GM19467 (cell line): ENCODE data around the gene SEMA6A.
"Not testable (repeated sequence)": the region's sequence is repeated elsewhere in the genome, so short reads cannot be mapped to it uniquely, and the experiment has no call there.

Experiments
- ATAC-seq: cut with Tn5 transposase; IDR thresholded peaks from one replicate; pipeline ENCODE4 v1.9.1; 2021; ENCODE audit warnings: mild to moderate bottlenecking, moderate library complexity; ENCODE audit not compliant: unreplicated experiment

SEMA6A gene

DNA sequence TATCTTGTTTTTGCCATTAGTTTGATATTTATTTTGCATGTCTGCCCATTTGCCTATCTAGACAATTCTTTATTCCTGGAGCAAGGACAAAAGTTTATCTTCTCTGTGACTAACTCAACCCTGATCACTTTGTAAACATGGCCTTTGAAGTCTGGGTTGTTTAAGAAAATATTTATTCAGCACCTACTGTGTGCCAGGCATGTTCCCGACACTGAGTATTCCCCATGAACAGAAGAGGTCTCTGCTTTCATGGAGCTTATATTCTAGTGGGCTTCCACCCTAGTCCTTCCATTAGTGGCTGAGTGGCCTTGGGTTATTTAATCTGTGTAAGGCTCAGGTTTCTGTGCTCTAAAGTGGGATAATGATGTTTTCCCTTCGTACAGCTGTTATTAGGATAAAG is 49.7 kb downstream of the SEMA6A start:
- ATAC-seq: no peak

DNA sequence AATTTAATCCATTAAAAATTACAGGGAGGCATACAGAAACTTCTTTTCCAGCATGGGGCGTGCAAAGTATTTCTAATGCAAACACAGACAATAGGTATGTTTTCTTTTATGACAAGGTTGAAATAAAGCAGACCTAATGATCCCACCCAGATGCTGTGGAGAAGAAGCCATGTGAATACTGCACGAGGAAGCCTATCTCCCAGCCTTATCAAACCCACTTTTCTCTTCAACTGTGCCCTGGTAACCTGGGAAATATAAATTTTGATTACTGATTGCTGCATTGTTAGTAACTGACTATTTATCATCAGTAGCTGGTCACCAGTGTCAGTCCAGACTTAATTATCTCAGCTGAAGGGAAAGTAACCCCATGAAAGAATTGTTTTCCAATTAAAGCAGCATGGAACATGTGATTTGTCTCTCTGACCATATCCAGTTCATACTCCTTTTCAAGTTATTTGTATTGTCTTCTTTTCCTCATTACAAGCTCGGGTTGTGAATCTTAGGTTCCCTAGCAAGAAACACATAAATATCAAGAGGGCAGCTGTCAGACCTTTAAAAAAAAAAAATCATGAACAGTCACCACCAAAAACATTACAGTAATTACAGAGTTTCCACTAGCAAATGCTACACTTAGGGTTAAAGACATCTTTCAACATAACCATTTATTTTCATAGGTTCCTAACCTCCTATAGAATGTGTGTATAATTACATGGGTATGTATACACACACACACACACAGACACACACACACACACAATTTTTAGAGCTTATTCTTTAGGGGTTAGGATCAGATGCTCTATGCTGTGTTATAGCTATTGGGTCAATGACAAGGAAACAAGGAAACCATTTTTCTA is 50.3 kb downstream of the SEMA6A start:
- no peak for ATAC-seq

DNA sequence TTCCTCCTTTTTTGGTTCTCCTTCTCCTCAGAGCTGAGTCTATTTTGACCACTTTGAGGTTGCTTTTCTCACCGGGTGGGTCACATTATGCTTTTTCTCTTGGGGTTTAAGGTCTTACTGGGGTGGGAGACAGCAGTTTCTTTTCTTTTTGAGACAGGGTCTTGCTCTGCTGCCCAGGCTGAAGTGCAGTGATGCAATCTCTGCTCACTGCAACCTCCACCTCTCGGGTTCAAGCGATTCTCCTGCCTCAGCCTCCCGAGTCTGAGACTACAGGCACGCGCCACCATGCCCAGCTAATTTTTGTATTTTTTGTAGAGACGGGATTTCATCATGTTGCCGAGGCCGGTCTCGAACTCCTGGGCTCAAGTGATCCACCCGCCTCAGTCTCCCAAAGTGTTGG is 51.4 kb downstream of the SEMA6A start:
- not testable (repeated sequence) for ATAC-seq

DNA sequence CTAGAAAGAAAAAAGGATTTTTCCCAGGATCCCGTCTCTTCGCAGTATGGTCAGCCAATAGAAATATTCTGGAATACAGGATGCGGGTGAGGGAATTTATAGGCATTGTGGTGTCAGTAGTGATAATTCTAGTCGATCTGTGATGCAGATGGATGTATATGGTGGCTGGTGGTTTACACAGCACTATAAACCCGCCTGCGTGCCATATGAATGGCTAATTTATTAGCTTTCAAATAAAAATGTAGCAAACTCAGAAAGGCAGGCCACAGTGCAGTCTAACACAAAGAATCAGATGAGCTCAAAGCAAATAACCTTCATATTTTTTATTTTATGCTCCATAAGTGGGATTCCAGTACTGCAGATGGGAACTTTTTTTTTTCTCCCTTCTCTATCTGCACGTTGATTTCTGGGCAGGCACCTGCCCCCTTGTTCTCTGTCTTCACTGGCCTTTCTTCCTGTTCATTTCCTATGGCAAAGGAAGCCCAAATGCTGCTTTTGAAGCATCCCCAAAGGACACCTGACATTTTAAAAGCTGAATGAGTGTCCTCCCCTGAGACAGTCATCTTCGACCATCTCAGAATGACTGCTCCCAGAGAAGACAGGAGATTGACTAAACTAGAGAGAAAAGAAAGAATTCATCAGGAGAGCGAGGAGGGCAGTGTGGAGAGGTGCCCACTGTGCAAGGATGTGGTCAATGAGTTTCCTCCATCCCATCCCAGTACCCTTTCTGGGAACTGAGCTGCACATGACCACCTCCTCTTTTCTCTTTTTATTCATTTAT is 52.1 kb downstream of the SEMA6A start:
- no peak for ATAC-seq

DNA sequence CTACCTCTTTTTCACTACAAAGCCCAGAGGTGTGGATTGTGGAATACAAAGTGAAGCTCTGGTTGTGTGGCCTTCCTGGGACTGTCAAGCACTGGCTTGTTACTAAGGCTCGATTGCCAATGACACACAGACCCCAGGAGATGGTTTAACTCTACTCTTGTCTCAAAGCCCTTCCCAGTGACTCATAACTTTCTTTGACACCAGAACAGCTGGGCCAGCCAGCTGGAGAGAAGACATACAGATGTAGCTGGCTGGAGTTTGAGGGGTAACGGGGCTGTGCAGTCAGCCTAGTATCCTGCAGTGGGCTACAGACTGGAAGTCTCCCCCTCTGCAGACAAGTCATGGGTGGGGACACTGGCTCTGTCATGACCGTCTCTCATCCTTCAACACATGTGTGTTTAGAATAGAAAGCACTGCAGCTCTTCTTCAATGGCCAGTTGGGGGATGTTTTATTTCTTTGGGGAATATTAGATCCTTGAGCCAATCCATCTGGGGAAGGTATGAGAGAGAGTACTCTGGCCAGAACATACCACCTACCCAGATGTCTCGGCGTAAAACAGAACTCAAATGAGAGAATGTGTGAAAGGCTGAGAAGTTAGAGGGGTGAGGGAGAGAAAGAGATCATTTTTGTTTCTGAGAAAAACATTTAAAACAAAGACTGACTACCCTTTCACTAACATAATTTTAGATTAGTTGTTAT is 53.3 kb downstream of the SEMA6A start:
- peak; percentile 55 for ATAC-seq

DNA sequence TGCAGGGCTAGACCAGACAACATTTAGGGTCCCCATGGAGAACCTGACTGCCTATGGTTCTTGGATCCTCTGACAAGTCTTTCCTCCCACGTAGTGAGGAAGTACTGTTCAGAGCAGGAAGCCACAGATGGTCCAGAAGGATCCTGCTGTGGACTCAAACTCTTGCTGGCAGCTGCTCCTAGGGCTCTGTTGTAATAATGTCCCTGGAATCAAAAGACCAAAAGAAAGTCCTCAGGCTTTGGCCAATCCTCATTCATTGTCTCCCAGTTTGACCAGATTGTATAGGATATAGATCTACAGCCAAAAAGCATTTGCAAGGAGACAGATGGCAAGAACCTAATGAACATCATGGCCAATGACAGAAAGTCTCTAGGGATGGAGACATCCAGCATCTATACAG is 53.9 kb downstream of the SEMA6A start:
- ATAC-seq: no peak

DNA sequence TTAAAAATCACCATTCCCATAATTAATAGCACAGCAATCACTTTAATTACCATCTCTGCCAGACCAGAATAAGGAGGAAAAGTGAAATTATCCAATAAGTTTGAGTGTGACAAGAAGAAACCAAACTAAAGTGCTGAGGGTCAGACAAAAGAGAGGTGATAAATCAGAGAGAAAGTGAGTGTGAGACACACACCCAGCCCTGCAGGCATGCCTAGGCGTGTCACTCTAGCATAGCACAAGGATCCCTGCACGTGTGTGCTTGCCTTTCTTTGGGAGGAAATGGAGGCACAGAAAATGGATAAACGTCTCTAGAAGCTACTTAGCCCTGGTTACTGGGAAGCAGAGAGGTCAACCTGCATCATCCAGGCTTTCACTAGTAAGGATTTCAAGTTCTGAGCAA is 56.2 kb downstream of the SEMA6A start:
- no peak for ATAC-seq

DNA sequence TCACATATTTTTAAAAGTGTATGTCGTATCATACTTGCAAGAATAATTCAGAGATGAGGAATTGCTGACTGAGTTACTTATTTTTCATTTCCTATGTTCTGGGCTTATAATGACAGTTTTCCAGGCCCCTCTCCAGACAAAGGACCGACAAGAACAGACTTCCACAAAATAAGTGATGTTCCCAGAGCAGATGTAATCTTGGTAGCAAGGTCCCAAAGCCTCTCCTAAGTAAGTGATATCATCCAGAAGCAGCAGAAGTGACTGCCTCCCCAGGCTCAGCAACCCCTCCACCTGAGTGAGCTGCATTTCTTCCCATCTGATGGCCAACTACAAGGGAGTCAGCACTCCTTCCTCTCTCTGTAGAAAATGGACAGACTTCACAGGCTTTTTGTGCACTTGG is 57.1 kb downstream of the SEMA6A start:
- no peak for ATAC-seq

DNA sequence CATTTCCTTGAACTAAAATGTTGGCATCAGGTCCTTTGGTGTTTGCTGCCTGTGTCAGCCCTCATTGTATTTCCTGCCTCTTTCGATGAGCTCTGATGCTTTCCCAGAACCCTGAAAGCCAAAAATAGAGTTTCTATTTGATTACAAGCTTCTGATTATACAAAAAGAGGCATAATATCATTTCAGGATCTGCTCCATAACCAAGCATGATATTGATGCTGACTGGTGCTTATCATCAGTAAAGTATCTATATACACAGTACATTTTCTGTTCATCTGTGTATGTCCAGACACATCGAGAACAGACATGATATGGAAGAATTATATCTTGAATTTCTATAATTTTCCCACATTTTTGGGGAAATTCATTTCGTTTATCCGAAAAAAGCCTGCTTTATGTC is 58.6 kb downstream of the SEMA6A start:
- ATAC-seq: no peak

DNA sequence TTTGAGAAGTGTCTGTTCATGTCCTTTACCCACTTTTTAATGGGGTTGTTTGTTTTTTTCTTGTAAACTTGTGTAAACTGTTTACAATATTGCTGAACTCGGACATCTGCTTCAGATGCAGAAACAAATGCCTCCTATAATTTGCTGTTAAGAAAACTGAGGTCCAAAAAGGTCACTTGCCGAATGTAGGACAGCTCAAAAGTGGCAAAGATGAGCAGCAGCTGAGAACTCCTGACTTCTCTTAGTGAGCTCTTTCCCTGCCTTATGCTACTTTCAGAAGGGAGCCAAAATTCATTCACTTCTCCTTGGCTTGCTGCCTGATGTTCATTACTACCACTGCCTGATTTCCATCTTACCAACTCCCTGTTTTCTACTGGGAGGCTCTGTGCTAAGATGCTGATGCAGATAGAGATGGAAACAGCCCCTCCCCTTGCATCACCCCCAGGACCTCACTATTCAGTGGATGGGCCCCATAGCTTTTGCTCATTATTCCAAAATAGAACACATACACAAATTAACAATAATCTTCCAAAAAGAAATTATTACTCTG is 60.1 kb downstream of the SEMA6A start:
- ATAC-seq: no peak

DNA sequence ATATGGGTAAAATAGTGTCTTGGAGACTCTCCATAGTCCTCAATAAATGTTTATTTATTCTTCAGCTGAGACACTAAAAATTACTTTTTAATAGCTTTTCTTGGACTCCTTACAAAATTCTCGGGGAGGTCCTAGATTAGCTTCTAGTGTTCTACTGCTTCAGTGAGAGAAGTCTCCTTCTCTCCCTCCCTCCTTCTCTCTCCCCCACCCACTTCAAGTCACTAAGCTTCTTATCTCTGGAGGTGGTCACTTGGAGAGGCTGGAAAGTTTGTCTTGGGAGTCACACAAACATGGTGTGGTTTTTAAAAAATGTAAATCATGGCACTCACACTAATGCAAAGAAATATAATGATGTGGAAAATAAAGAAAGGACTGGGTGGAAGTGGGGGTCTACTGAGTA is 64.1 kb downstream of the SEMA6A start:
- no peak for ATAC-seq

DNA sequence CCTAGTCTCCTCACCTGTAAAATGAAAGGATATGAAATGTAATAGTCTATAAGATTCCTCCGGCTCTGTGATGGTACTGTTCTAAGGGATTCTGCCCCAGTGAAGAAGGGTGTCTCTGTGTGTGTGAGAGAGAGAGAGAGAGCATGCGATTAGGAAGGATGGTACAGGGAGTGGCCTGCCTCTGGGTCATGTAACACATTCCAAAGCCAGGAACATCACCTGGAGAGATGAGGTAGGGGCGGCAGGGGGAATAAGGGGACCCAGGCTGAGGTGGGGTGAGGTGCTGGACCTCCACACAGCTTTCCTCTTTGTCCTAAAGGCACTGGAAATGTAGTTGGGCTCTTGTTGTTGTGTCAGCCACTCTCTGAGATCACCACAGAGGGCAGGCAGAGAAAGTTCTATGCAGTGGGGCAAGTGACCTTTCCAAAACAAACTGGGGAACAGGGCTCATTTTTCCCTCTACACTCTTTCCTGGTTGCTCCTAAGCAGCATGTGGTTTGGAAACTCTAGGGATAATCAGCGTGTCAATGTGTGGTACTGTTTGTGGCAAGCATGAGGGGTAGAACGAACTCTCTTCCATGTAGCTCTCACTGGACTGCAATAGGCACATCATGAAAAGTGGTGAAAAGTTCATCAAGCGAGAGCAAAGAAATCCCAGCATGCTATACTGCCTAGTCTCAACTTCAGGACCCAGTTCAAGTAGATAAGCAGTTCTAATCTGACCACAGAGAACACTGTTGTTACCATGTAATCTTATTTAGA is 65.0 kb downstream of the SEMA6A start:
- ATAC-seq: no peak

DNA sequence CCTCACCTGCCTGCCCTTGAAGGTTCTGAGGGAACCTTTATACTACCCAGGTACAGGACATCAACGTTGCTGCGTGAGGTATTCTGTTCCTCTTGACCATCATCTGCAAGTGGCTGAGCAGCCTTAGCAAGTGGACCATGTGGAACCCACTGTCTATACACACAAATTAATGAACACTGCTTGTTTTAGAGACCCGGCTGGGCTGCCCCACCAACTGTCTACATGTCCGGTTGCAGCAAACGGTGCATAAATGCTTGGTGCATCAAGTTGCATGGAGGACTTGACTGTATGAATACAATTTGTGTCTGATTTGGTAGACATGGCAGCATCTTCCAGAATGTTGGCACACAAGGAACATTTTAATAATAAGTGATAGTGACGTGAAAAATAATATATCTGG is 65.8 kb downstream of the SEMA6A start:
- ATAC-seq: no peak

DNA sequence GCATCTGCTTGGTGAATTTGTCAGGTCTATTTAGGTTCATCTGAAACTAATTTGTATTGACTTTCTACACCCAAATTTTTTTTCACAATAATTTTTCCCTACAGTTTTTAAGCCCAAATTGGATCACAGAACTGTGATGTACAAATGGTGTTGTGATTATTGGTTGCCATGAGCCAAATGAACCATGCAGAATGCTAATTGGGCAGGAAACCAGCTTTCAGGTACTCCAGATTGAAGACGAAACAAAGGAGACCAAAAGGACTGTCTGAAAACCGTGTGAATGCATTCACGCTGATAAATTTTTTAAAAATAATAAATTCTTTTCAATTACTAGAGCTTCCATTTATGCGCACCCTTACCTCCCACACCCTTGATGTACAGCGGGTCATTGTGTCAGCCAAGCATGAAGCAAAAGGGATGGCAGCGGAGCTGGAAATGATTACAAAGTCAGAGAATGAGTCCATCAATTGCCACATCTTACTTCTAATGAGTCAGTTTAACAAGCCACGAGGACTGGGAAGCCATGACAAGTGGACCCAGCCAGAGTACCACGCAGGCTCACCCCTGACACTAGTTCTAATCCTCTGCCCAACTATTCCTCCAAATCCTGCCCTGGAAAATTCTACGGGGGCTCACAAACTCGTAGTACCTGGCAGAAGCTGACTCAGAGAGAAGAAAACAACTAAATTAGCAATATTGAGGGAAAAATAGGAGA is 66.5 kb downstream of the SEMA6A start:
- no peak for ATAC-seq

DNA sequence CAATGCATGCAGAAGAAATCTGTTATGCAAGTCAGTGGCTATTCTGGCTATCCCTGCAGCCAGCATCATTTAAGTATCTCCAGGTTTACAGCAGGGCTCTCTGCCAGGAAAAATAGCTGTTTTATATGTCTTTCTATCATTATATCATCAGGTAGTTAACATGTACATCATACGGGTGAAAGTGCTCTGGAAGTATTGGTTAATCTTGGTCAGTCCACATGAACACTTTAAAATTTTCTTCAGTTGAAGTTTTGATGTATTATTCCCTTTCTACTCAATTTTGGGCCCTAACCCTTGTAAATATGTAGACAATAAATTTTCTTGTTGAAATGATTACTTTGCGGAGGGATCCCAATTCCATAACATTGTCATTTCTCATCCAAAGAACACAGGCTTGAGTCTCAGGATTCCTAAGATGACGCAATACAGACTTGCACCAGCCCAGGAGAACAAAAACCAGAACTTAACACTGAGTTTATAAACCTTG is 67.5 kb downstream of the SEMA6A start:
- no peak for ATAC-seq

DNA sequence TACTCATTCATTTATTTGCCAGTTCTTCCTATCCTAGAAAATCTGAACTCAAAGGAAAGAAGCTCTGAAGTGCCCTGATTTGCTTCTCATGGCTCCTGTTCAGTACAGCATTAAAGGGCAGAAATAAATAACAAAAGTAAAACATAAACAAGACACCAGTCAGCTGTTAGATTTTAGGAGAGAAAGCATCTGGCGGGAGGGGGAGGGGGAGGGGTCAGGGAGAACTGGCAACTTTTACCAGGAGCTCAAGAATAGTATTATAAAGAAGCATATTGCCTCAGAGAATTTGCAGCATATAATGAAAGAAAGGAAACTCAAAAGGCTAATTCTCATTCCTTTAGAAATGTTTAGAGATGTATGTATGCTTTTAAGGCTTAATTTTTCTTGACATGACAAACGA is 68.1 kb downstream of the SEMA6A start:
- no peak for ATAC-seq

DNA sequence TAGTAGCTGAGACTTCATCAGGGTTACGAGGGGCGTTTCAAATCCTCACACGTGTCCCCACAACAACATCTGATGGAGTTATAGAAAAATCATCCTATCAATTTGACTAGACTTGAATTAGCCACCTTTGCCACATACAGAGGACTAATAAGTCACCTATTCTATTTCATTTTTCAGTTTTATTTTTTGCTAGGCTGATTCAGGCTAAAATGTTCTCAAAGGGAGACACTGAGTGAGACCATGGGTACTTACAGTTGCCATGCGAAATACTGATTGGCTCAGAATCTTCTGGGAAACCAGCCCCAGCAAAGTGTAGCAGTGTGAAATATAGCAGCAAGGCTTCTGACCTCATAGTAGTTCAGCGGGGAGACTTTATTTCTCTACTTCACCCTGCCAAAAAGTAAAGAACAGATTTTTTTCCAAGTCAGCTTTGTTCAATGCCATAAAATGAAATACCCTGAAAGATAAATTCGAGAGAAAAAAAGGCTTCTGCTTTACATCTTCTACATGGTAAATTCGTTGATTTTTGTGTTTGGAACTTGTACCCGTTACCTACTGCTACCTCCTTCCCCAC is 69.9 kb downstream of the SEMA6A start:
- ATAC-seq: no peak

DNA sequence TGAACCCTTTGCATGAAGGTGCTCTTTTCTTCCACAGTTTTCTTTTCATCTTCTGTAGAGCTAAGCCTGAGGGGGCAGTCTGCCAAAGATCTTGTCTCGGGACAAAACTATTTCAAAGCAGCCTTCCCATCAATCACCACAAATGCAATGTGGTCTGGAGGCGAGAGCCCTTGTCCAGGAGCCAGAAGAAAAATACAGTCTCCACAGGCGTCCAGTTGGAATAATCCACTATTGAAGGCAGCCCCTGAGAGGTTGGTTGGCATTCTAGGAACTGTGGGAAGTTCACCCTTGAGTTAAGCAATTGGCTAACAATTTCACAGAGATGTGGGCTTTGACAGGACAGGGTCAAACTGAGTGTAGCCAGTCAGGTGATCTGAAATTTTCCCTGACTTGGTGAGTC is 72.0 kb downstream of the SEMA6A start:
- no peak for ATAC-seq

DNA sequence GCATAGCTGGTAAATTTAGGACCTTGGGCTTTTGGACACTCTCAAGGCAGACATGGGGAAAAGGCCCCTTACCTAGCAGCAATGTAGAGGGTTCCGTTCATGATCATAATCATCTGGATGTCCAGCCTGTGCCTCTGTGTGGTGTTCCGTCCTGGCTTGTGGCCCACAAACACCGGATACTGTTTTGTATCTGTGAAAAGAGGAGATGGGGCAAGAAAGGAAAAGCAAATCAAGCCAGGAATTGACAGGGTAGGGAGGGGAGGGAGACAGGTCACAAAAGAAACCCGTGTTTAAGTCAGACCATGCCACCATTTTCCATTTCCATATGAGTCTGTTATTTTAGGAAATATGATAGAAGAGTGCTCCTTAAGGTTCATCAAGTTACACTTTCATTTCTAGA is 72.5 kb downstream of the SEMA6A start:
- no peak for ATAC-seq
